Measurements from ENCODE around the gene TMEM167B. TPM values are rescaled to one million over a fixed set of nuclear protein-coding genes. Genes with fewer than 3 reads are reported as not detected.
A peak's percentile ranks its signal among the peaks of the same experiment; 100 is the strongest.

The TMEM167B gene
- polyA plus RNA-seq, 1 of the 3 experiments (the other 2 are of a cell fraction) = 12.7 TPM

GRCh38 chr1:109091839-109092193, 1.3 kb downstream of the TMEM167B start:
- no peak overlapping the region; the same call in 1 of the 2 replicates for H2AFZ ChIP-seq (ENCODE audit: low read depth)

DNA sequence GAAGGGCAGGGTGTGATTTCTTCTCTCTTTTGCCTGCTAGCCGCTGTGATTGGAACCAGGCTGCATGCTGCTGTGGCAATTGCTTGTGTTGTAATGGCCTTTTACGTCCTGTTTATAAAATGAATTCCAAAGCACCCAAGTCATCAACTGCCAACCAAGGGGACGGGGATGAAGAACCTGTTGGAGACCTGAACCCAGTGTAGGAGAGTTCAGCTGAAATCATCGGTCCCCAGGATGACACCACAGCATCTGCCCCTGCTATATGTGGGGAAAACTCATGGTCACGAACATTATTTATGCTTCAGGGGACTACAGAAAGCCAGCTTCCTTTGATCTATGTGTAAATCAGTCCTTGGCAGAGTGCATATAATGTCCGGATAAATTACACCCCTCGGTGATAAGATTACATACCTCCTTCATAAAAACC, 3.8 kb downstream of the TMEM167B start:
- Histone ChIP-seq H3K4me2 (no peak overlapping the region), H3K9ac (no peak overlapping the region)

More at GRCh38 chr1:109091839-109092193, 1.3 kb downstream of the TMEM167B start:
- Histone ChIP-seq H3K4me2 (peak overlapping the region; percentile 91), H3K4me1 (ENCODE audit: control insufficient read depth in 1 of 2, insufficient read depth in 2 of 2, low read depth in 1 of 2, low read length in 1 of 2) (peaks cover 4 to 5% of the 10 kb centered on the region in 2 experiments; a peak in 2 of 4 replicates), H3K27ac (ENCODE audit: low read depth in 2 of 2, low read length in 1 of 2) (peak overlapping the region; percentile 3 to 95; a peak in 3 of 4 replicates), H3K36me3 (replicated peaks in 1 of 2; ENCODE audit: control insufficient read depth in 1 of 2, insufficient read depth in 2 of 2, low read length in 1 of 2) (peaks cover 17 to 25% of the 10 kb centered on the region in 2 experiments), H3K9me2 (no peaks in the 10 kb centered on the region), H3K79me2 (ENCODE audit: insufficient read depth) (peaks cover 51% of the 10 kb centered on the region), H3K9ac (peak overlapping the region; percentile 92), H4K20me1 (ENCODE audit: insufficient read depth) (no peaks in the 10 kb centered on the region; the same call in 1 of the 2 replicates), H3K9me3 (no peaks in the 10 kb centered on the region), H3K27me3 (ENCODE audit: insufficient read depth) (no peaks in the 10 kb centered on the region), H3K4me3 (ENCODE audit: low read depth in 2 of 2, low read length in 1 of 2) (peak overlapping the region; percentile 77 to 98), H3F3A (replicated peaks; ENCODE audit: insufficient read depth) (peaks cover 24% of the 10 kb centered on the region)
- POLR2A ChIA-PET = interaction anchor here (2.2 kb wide), 1 partner anchor 8 kb away, joined by 29 read pairs; no protein-coding TSS in a partner anchor
- no peak for DNase-seq
- 4% methylated on average over 1 of the region's 1 CpG for WGBS (ENCODE audit: low lambda C conversion rate)
- CTCF ChIA-PET = interaction anchor here (0.8 to 2.6 kb wide), 4 partner anchors 9 to 188 kb away, joined by 3 to 20 read pairs (median 4); partner anchors contain the start of gene TAF13
- TF ChIP-seq, protein P1, sequence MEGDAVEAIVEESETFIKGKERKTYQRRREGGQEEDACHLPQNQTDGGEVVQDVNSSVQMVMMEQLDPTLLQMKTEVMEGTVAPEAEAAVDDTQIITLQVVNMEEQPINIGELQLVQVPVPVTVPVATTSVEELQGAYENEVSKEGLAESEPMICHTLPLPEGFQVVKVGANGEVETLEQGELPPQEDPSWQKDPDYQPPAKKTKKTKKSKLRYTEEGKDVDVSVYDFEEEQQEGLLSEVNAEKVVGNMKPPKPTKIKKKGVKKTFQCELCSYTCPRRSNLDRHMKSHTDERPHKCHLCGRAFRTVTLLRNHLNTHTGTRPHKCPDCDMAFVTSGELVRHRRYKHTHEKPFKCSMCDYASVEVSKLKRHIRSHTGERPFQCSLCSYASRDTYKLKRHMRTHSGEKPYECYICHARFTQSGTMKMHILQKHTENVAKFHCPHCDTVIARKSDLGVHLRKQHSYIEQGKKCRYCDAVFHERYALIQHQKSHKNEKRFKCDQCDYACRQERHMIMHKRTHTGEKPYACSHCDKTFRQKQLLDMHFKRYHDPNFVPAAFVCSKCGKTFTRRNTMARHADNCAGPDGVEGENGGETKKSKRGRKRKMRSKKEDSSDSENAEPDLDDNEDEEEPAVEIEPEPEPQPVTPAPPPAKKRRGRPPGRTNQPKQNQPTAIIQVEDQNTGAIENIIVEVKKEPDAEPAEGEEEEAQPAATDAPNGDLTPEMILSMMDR (IDR thresholded peaks at IDR 0.05) = no peak
- TF ChIP-seq MEF2A (IDR thresholded peaks at IDR 0.05; ENCODE audit: borderline replicate concordance, low read depth) (no peak), TAF1 (IDR thresholded peaks at IDR 0.05; ENCODE audit: borderline replicate concordance, low read depth, low read length) (no peak), TCF12 (IDR thresholded peaks at IDR 0.05) (no peak), RAD21 (IDR thresholded peaks at IDR 0.05; ENCODE audit: low read length) (no peak), FOXJ3 (CRISPR knock-in tag; IDR thresholded peaks at IDR 0.05) (no peak)
- TF ChIP-seq, protein P2, sequence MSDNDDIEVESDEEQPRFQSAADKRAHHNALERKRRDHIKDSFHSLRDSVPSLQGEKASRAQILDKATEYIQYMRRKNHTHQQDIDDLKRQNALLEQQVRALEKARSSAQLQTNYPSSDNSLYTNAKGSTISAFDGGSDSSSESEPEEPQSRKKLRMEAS (IDR thresholded peaks at IDR 0.05; ENCODE audit: low read depth) = no peak

More for the DNA sequence above, 3.8 kb downstream of the TMEM167B start:
- H2AFZ ChIP-seq (ENCODE audit: low read depth) = no peak overlapping the region
- peaks cover 51% of the 10 kb centered on the region for H3K79me2 ChIP-seq (ENCODE audit: insufficient read depth)
- no peak for DNase-seq
- TF ChIP-seq FOXJ3 (CRISPR knock-in tag; IDR thresholded peaks at IDR 0.05) (no peak), GABPA (IDR thresholded peaks at IDR 0.05; ENCODE audit: low read depth) (no peak)
- TF ChIP-seq, protein P3, sequence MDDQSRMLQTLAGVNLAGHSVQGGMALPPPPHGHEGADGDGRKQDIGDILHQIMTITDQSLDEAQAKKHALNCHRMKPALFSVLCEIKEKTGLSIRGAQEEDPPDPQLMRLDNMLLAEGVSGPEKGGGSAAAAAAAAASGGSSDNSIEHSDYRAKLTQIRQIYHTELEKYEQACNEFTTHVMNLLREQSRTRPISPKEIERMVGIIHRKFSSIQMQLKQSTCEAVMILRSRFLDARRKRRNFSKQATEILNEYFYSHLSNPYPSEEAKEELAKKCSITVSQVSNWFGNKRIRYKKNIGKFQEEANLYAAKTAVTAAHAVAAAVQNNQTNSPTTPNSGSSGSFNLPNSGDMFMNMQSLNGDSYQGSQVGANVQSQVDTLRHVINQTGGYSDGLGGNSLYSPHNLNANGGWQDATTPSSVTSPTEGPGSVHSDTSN (IDR thresholded peaks at IDR 0.05) = no peak
- H3K9me3 ChIP-seq = no peaks in the 10 kb centered on the region
- ChIA-PET POLR2A (no interaction called here), CTCF (interaction anchor here (1.0 kb wide), 1 partner anchor 18 kb away, joined by 4 read pairs; a partner anchor contains a TSS)
- no peaks in the 10 kb centered on the region for H3K27me3 ChIP-seq (ENCODE audit: insufficient read depth)
- no peaks in the 10 kb centered on the region for H3K9me2 ChIP-seq
- H3K4me1 ChIP-seq (ENCODE audit: control insufficient read depth in 1 of 2, insufficient read depth in 2 of 2, low read depth in 1 of 2, low read length in 1 of 2) = peaks cover 4 to 5% of the 10 kb centered on the region in 2 experiments; a peak in 2 of 4 replicates
- WGBS (ENCODE audit: low lambda C conversion rate) = 82% methylated on average over 7 of the region's 7 CpGs
- H3K27ac ChIP-seq (ENCODE audit: low read depth in 2 of 2, low read length in 1 of 2) = no peak overlapping the region
- H3F3A ChIP-seq (replicated peaks; ENCODE audit: insufficient read depth) = peaks cover 19% of the 10 kb centered on the region
- no peak overlapping the region for H3K4me3 ChIP-seq (ENCODE audit: low read depth in 2 of 2, low read length in 1 of 2)
- peaks cover 18 to 25% of the 10 kb centered on the region in 2 experiments for H3K36me3 ChIP-seq (replicated peaks in 1 of 2; ENCODE audit: control insufficient read depth in 1 of 2, insufficient read depth in 2 of 2, low read length in 1 of 2)
- no peaks in the 10 kb centered on the region; the same call in 1 of the 2 replicates for H4K20me1 ChIP-seq (ENCODE audit: insufficient read depth)

Data from SK-N-SH (cell line).